Measurements from ENCODE around the gene BTAF1.

- TF ChIP-seq CTCF (IDR thresholded peaks at IDR 0.05; ENCODE audit: insufficient read depth, low read depth, low read length) (no peak), EZH2 (IDR thresholded peaks at IDR 0.05; ENCODE audit: insufficient read depth, low read length) (no peak)
Observed at GRCh38 chr10:91980319-91980718, 56.7 kb downstream of the BTAF1 start.

Data from astrocyte (in vitro differentiated cells and primary cell).